Measurements from ENCODE around the gene ANKRD44. TPM values are rescaled to one million over a fixed set of nuclear protein-coding genes. Genes with fewer than 3 reads are reported as not detected.

The ANKRD44 gene
- total and polyA plus RNA-seq, 7 donors = 0.35 to 9.3 (median 1.7) TPM

DNA sequence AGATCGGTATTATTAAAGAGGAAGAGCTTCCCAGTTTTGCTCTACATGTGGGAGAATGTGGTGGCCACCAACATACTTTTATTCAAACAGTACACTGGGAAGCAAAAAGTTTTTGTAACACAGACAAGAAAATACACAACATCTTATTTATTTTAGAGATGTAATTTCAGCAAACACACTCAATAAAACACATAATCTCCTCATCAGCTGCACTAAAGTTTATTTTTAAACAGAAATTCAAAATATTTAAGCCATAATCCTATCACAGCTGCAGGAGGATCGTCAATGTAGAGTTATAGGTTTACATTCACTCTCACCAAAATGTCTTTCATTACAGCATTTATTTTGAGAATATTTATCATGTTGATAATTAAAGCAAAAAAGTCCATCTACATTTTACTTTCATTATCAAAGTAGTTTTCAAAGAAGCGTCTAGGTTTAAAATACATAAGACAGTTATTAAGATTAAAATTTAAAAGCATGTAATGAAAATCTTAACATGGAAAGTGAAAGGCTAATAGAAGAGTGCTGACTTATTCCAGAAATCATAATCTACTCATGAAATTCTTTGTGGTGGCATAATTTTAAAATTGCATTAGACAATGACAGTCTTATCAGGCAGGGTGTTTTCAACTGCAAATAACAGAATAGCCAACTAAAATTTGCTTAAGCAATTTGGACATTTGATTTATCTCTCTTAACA lies 61.0 kb downstream of the ANKRD44 start:
- Histone ChIP-seq H3K27me3 (ENCODE audit: insufficient read depth in 3 of 3, low read length in 2 of 3) (no peaks in the 10 kb centered on the region), H3K4me3 (no peak overlapping the region), H3K36me3 (ENCODE audit: insufficient read depth in 1 of 2, low read depth in 1 of 2) (no peaks in the 10 kb centered on the region), H3K9me3 (no peaks in the 10 kb centered on the region), H3K27ac (no peak overlapping the region), H3K4me1 (peaks cover 3% of the 10 kb centered on the region)
- no peak for DNase-seq
- intact Hi-C loops (cut with DNase I) = no loop called here
- WGBS, 3 donors = 68 to 77% (median 73%) methylated on average over 3 of the region's 3 CpGs
- no peak for ATAC-seq
- TF ChIP-seq, protein P1, sequence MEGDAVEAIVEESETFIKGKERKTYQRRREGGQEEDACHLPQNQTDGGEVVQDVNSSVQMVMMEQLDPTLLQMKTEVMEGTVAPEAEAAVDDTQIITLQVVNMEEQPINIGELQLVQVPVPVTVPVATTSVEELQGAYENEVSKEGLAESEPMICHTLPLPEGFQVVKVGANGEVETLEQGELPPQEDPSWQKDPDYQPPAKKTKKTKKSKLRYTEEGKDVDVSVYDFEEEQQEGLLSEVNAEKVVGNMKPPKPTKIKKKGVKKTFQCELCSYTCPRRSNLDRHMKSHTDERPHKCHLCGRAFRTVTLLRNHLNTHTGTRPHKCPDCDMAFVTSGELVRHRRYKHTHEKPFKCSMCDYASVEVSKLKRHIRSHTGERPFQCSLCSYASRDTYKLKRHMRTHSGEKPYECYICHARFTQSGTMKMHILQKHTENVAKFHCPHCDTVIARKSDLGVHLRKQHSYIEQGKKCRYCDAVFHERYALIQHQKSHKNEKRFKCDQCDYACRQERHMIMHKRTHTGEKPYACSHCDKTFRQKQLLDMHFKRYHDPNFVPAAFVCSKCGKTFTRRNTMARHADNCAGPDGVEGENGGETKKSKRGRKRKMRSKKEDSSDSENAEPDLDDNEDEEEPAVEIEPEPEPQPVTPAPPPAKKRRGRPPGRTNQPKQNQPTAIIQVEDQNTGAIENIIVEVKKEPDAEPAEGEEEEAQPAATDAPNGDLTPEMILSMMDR (IDR thresholded peaks at IDR 0.05) = no peak

DNA sequence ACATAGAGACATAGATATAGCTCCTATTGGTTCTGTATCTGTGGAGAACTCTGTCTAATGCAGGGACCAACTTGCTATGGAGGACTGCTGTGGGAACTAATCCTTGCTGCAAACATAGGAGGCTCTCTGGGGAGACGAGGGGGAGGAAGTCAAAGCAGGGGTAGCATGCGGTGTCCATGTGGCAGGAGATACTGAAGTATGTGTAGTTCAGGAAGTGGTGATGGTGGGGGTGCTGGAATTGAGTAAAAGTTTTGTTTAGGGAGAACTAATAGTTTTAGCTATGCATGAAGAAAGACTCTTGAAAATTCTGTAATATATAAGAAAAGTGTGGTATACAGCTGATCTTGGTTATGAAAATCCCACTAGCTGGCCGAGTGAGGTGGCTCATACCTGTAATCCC lies 62.0 kb downstream of the ANKRD44 start:
- no peak for ATAC-seq
- intact Hi-C loops (cut with DNase I) = no loop called here
- Histone ChIP-seq H3K27ac (no peak overlapping the region), H3K4me1 (peaks cover 3% of the 10 kb centered on the region), H3K36me3 (ENCODE audit: insufficient read depth in 1 of 2, low read depth in 1 of 2) (no peaks in the 10 kb centered on the region), H3K27me3 (ENCODE audit: insufficient read depth in 3 of 3, low read length in 2 of 3) (no peaks in the 10 kb centered on the region), H3K9me3 (no peaks in the 10 kb centered on the region), H3K4me3 (no peak overlapping the region)
- 78 to 91% (median 80%) methylated on average over 3 of the region's 3 CpGs for WGBS, 3 donors
- TF ChIP-seq, protein P1 (IDR thresholded peaks at IDR 0.05) = no peak
- no peak for DNase-seq

DNA sequence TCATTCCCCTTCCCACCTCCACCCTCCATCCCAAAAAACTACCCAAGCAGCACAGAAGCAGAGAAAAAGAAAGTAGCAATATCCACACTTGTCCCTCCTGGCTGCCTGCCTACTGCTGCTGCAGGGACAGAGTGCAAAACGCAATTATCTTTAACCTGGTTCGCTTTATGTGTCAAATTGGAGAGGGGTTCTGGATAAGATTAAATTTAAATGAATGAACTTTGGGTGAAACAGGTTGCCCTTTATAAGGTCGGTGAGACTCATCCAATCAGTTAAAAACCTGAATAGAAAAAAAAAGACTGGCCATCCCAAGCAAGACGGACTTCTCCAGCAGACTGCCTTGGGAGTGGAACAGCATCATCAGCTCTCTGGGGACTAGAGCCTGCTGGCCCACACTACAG lies 62.6 kb downstream of the ANKRD44 start:
- ATAC-seq (no peak), DNase-seq (no peak)
- TF ChIP-seq, protein P1 (IDR thresholded peaks at IDR 0.05) = no peak
- no peak overlapping the region for H3K4me3 ChIP-seq
- no peaks in the 10 kb centered on the region for H3K9me3 ChIP-seq
- H3K4me1 ChIP-seq = peaks cover 3% of the 10 kb centered on the region
- intact Hi-C loops (cut with DNase I) = no loop called here
- no peaks in the 10 kb centered on the region for H3K27me3 ChIP-seq (ENCODE audit: insufficient read depth in 3 of 3, low read length in 2 of 3)
- no peak overlapping the region for H3K27ac ChIP-seq
- no peaks in the 10 kb centered on the region for H3K36me3 ChIP-seq (ENCODE audit: insufficient read depth in 1 of 2, low read depth in 1 of 2)
- WGBS, 3 donors = 87 to 90% (median 88%) methylated on average over 4 of the region's 4 CpGs

DNA sequence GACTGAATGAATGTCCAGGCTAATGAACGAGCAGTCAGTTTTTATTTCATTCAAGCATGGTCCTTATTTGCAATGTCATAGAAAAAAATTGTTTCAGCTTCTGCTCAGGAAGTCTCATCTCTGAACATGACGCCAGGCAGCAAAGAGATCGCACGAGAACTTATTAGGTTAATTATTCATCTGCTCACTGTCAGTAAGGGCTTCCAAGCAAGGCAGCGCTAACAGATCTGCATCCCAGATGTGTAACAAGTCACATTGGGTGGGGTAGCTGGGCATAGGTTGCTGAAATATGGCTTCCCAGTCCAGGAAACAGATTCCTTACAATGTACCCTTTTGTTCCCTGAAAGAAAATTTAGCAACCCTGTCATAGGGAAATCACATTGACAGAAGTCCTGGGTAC lies 63.5 kb downstream of the ANKRD44 start:
- TF ChIP-seq, protein P1 (IDR thresholded peaks at IDR 0.05) = no peak
- WGBS, 3 donors = 87 to 92% (median 88%) methylated on average over 5 of the region's 5 CpGs

More for the DNA sequence above, 63.5 kb downstream of the ANKRD44 start:
- Histone ChIP-seq H3K36me3 (ENCODE audit: insufficient read depth in 1 of 2, low read depth in 1 of 2) (no peaks in the 10 kb centered on the region), H3K4me1 (peaks cover 3% of the 10 kb centered on the region), H3K9me3 (no peaks in the 10 kb centered on the region), H3K27me3 (ENCODE audit: insufficient read depth in 3 of 3, low read length in 2 of 3) (no peaks in the 10 kb centered on the region), H3K27ac (no peak overlapping the region), H3K4me3 (no peak overlapping the region)
- DNase-seq (no peak), ATAC-seq (no peak)
- intact Hi-C loops (cut with DNase I) = no loop called here
